SK-N-SH (cell line): ENCODE measurements around the gene P4HA3. TPM values are rescaled to one million over a fixed set of nuclear protein-coding genes. Genes with fewer than 3 reads are reported as not detected.

ENCODE experiments used
- CTCF ChIA-PET: fragments of 300-600, 350-600 bp; formaldehyde crosslinking; extraction: SDS; loops from one replicate; lab custom pipeline; 2021; lab: Yijun Ruan, JAX
- POLR2A ChIA-PET: fragments of 350-600 bp; sonication (Branson Sonifier 250); formaldehyde crosslinking; extraction: SDS; loops from one replicate; lab custom pipeline; 2020; ENCODE audit warnings: antibody characterized with exemption, inconsistent platforms; lab: Yijun Ruan, JAX
- DNase-seq: peaks from one replicate; pipeline ENCODE4 v3.0.0; 2012
- H2AFZ ChIP-seq: fragments of 200-600 bp; sonication (generic); 2 replicates; pipeline ENCODE4 v1.8.1; 2016; ENCODE audit warnings: antibody characterized with exemption, mild to moderate bottlenecking, low read depth
- H3F3A ChIP-seq: fragments of 200-600 bp; sonication (generic); replicated peaks from 2 replicates; pipeline ENCODE3; 2016; ENCODE audit warnings: antibody characterized with exemption, mild to moderate bottlenecking; ENCODE audit not compliant: insufficient read depth
- H3K27ac ChIP-seq, 2 experiments: fragments of 200-500 bp in 1 of 2; fragments of 200-600 bp in 1 of 2; sonication (Bioruptor generic) in 1 of 2; sonication (generic), shearing (Covaris generic) in 1 of 2; 2 replicates each; pipeline versions ENCODE4 v1.5.1 to v1.6.1; 2014 to 2016; ENCODE audit warnings: low read depth in 2 of 2, inconsistent platforms in 1 of 2, low read length in 1 of 2, mild to moderate bottlenecking in 1 of 2, mixed read lengths in 1 of 2
- H3K27me3 ChIP-seq: fragments of 200-600 bp; sonication (generic), shearing (Covaris generic); 2 replicates; pipeline ENCODE4 v1.6.1; 2016; ENCODE audit warnings: mixed run types; ENCODE audit not compliant: insufficient read depth
- H3K36me3 ChIP-seq, 2 experiments: fragments of 200-500 bp in 1 of 2; fragments of 200-600 bp in 1 of 2; sonication (Bioruptor generic) in 1 of 2; sonication (generic) in 1 of 2; replicated peaks in 1 of 2; 2 replicates each; pipeline versions ENCODE3 to v1.5.1; 2014 to 2016; ENCODE audit warnings: low read length in 1 of 2, mild to moderate bottlenecking in 1 of 2; ENCODE audit not compliant: insufficient read depth in 2 of 2, control insufficient read depth in 1 of 2
- H3K4me1 ChIP-seq, 2 experiments: fragments of 200-500 bp in 1 of 2; fragments of 200-600 bp in 1 of 2; sonication (Bioruptor generic) in 1 of 2; sonication (generic), shearing (Covaris generic) in 1 of 2; 2 replicates each; pipeline versions ENCODE4 v1.5.1 to v1.6.1; 2014 to 2016; ENCODE audit warnings: low read depth in 1 of 2, low read length in 1 of 2, mixed run types in 1 of 2; ENCODE audit not compliant: insufficient read depth in 2 of 2, control insufficient read depth in 1 of 2
- H3K4me2 ChIP-seq: fragments of 200-600 bp; sonication (generic), shearing (Covaris generic); 2 replicates; pipeline ENCODE4 v1.6.1; 2017; ENCODE audit warnings: mixed run types
- H3K4me3 ChIP-seq, 2 experiments: fragments of 200-500 bp in 1 of 2; fragments of 200-600 bp in 1 of 2; sonication (Bioruptor generic) in 1 of 2; sonication (generic), shearing (Covaris generic) in 1 of 2; 2 replicates each; pipeline versions ENCODE4 v1.5.1 to v1.8.1; 2014 to 2016; ENCODE audit warnings: low read depth in 2 of 2, inconsistent platforms in 1 of 2, low read length in 1 of 2, mild to moderate bottlenecking in 1 of 2, mixed read lengths in 1 of 2, moderate library complexity in 1 of 2
- H3K79me2 ChIP-seq: fragments of 200-600 bp; sonication (generic); 2 replicates; pipeline ENCODE4 v1.8.1; 2017; ENCODE audit warnings: mild to moderate bottlenecking; ENCODE audit not compliant: insufficient read depth
- H3K9ac ChIP-seq: fragments of 200-600 bp; sonication (generic); 2 replicates; pipeline ENCODE4 v1.6.1; 2017; ENCODE audit warnings: mixed run types
- H3K9me2 ChIP-seq: fragments of 200-600 bp; sonication (generic); 2 replicates; pipeline ENCODE4 v1.6.1; 2017; ENCODE audit warnings: mixed run types
- H3K9me3 ChIP-seq: fragments of 200-600 bp; sonication (generic); 2 replicates; pipeline ENCODE4 v1.6.1; 2017; ENCODE audit warnings: mixed run types, mild to moderate bottlenecking, moderate library complexity
- H4K20me1 ChIP-seq: fragments of 200-600 bp; sonication (generic); 2 replicates; pipeline ENCODE4 v1.6.1; 2017; ENCODE audit warnings: mild to moderate bottlenecking, mixed run types; ENCODE audit not compliant: insufficient read depth
- CTCF ChIP-seq: fragments of 200-600 bp; sonication (generic); IDR thresholded peaks from 2 replicates; pipeline ENCODE4 v1.6.1; 2017; ENCODE audit warnings: antibody characterized with exemption, mild to moderate bottlenecking, moderate library complexity
- GABPA ChIP-seq: IDR thresholded peaks from 2 replicates; pipeline ENCODE4 v1.4.0; 2012; ENCODE audit warnings: low read depth, mild to moderate bottlenecking
- IRF3 ChIP-seq: fragments of 150-350 bp; IDR thresholded peaks from 2 replicates; pipeline ENCODE4 v1.6.1; 2016; ENCODE audit warnings: mild to moderate bottlenecking, low read depth, low read length
- MEF2A ChIP-seq: IDR thresholded peaks from 2 replicates; pipeline ENCODE4 v1.4.0; 2012; ENCODE audit warnings: low read depth, borderline replicate concordance
- MXI1 ChIP-seq: IDR thresholded peaks from 2 replicates; pipeline ENCODE4 v1.6.1; 2012; ENCODE audit warnings: mild to moderate bottlenecking, low read depth, low read length, improper control_type of control experiment
- NFIC ChIP-seq: IDR thresholded peaks from 2 replicates; pipeline ENCODE4 v1.4.0; 2012; ENCODE audit warnings: borderline replicate concordance
- RFX5 ChIP-seq: IDR thresholded peaks from 2 replicates; pipeline ENCODE4 v1.6.1; 2012; ENCODE audit warnings: mild to moderate bottlenecking, improper control_type of control experiment, low read length
- RXRA ChIP-seq: IDR thresholded peaks from 2 replicates; pipeline ENCODE4 v1.4.0; 2012; ENCODE audit warnings: low read depth, mild to moderate bottlenecking, borderline replicate concordance
- WGBS: methylation state at CpG from one replicate; pipeline ENCODE4 v1.1.6; 2017; ENCODE audit warnings: low lambda C conversion rate; 5-methylcytosine and 5-hydroxymethylcytosine counted together
- polyA plus RNA-seq, 3 experiments: library from polyadenylated mRNA; depleted of rRNA; stranded (reverse); fragments of >200 nt; gene quantifications; 2 replicates each; pipeline ENCODE4 v1.2.3, GENCODE V29; 2012
- TF ChIP-seq, protein P1 (sequence below): IDR thresholded peaks from 2 replicates; pipeline ENCODE4 v1.6.1; 2012; ENCODE audit warnings: mild to moderate bottlenecking, low read depth, low read length, moderate library complexity

P4HA3 gene
- polyA plus RNA-seq, 1 of the 3 experiments (the other 2 are of a cell fraction): 8.4 TPM

DNA sequence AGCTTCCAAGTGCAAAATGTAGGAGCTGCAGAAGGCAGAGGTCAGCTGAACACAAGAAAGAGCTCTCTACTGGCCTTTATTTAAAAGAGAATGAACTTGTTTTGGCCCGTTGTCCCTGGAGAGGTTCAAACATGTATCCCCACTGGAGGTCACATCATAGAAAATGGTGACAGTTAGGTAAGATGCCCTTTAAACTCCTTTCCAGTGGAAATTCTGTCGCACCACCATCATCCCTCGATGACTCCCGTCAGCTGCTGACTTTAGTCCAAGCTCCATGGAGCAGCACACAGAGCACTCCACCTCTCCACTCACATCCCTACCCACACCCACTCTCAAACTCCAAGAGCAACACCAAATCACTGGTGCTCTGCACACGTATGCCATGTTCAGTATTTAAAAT, 15.2 kb upstream of the P4HA3 start:
- peaks cover 22% of the 10 kb centered on the region for H3F3A ChIP-seq
- no peak overlapping the region for H3K9ac ChIP-seq
- ChIA-PET POLR2A (no interaction called here), CTCF (interaction anchor here (0.6 kb wide), 1 partner anchor 56 kb away, joined by 3 read pairs; no protein-coding TSS in a partner anchor)
- H3K4me2 ChIP-seq: peak overlapping the region; percentile 44; the same call in 1 of the 2 replicates
- H3K79me2 ChIP-seq: no peaks in the 10 kb centered on the region
- TF ChIP-seq, protein P1, sequence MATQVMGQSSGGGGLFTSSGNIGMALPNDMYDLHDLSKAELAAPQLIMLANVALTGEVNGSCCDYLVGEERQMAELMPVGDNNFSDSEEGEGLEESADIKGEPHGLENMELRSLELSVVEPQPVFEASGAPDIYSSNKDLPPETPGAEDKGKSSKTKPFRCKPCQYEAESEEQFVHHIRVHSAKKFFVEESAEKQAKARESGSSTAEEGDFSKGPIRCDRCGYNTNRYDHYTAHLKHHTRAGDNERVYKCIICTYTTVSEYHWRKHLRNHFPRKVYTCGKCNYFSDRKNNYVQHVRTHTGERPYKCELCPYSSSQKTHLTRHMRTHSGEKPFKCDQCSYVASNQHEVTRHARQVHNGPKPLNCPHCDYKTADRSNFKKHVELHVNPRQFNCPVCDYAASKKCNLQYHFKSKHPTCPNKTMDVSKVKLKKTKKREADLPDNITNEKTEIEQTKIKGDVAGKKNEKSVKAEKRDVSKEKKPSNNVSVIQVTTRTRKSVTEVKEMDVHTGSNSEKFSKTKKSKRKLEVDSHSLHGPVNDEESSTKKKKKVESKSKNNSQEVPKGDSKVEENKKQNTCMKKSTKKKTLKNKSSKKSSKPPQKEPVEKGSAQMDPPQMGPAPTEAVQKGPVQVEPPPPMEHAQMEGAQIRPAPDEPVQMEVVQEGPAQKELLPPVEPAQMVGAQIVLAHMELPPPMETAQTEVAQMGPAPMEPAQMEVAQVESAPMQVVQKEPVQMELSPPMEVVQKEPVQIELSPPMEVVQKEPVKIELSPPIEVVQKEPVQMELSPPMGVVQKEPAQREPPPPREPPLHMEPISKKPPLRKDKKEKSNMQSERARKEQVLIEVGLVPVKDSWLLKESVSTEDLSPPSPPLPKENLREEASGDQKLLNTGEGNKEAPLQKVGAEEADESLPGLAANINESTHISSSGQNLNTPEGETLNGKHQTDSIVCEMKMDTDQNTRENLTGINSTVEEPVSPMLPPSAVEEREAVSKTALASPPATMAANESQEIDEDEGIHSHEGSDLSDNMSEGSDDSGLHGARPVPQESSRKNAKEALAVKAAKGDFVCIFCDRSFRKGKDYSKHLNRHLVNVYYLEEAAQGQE: no peak
- no peak for TF ChIP-seq MEF2A
- no peak for TF ChIP-seq IRF3
- no peak for TF ChIP-seq RXRA
- TF ChIP-seq RFX5: no peak
- no peak for TF ChIP-seq GABPA
- no peak for TF ChIP-seq NFIC
- no peak for TF ChIP-seq CTCF
- TF ChIP-seq MXI1: no peak
- H3K36me3 ChIP-seq: peaks cover 0 to 4% of the 10 kb centered on the region in 2 experiments
- DNase-seq: no peak
- 92% methylated on average over 5 of the region's 5 CpGs for WGBS
- no peaks in the 10 kb centered on the region for H3K9me2 ChIP-seq
- no peaks in the 10 kb centered on the region for H4K20me1 ChIP-seq
- H3K9me3 ChIP-seq: no peaks in the 10 kb centered on the region
- no peaks in the 10 kb centered on the region for H3K27me3 ChIP-seq
- H3K27ac ChIP-seq: no peak overlapping the region
- H2AFZ ChIP-seq: no peak overlapping the region
- H3K4me1 ChIP-seq: peaks cover 9 to 27% of the 10 kb centered on the region in 2 experiments; a peak in 3 of 4 replicates
- no peak overlapping the region for H3K4me3 ChIP-seq
